ENCODE measurements around the gene PANK3. TPM values are rescaled to one million over a fixed set of nuclear protein-coding genes. Genes with fewer than 3 reads are reported as not detected.

The PANK3 gene
- total and polyA plus RNA-seq, 2 donors from 2014 or later: 7.7 to 36.9 TPM

DNA sequence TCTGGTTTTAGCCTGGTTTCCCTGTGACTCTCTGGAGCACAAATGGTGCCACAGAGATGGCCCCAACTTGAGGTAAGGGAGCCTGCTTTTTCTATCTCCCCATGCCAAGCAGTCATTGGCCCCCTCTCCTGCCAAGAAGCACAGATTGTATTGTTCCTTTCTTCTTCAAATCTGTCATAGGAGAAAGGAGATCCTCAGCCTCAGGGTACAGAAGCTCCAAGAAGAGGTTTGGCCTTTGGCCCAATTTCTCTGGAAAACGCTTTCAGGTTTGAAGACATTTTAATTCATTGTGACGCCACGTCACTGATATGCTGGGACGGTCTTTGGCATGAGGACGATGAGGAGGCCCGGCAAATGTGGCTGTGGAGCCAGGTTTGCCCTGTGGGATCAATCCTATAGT is 29.2 kb upstream of the PANK3 start:
- TF ChIP-seq, protein P1, sequence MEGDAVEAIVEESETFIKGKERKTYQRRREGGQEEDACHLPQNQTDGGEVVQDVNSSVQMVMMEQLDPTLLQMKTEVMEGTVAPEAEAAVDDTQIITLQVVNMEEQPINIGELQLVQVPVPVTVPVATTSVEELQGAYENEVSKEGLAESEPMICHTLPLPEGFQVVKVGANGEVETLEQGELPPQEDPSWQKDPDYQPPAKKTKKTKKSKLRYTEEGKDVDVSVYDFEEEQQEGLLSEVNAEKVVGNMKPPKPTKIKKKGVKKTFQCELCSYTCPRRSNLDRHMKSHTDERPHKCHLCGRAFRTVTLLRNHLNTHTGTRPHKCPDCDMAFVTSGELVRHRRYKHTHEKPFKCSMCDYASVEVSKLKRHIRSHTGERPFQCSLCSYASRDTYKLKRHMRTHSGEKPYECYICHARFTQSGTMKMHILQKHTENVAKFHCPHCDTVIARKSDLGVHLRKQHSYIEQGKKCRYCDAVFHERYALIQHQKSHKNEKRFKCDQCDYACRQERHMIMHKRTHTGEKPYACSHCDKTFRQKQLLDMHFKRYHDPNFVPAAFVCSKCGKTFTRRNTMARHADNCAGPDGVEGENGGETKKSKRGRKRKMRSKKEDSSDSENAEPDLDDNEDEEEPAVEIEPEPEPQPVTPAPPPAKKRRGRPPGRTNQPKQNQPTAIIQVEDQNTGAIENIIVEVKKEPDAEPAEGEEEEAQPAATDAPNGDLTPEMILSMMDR (IDR thresholded peaks at IDR 0.05; ENCODE audit: borderline replicate concordance, extremely low read depth, insufficient read depth): no peak
- H3K4me1 ChIP-seq (ENCODE audit: control insufficient read depth in 2 of 3, insufficient read depth in 2 of 3, low read depth in 1 of 3, low read length in 3 of 3): no peaks in the 10 kb centered on the region
- no peaks in the 10 kb centered on the region for H3K9me3 ChIP-seq (ENCODE audit: control insufficient read depth in 2 of 3, insufficient read depth in 1 of 3, low read length in 3 of 3)
- DNase-seq: no peak
- intact Hi-C loops (cut with DNase I): no loop called here
- no peak for FAIRE-seq
- H3K27ac ChIP-seq (ENCODE audit: low read depth in 2 of 2, low read length in 2 of 2): no peak overlapping the region
- no peak overlapping the region for H3K4me3 ChIP-seq (ENCODE audit: low read length in 3 of 3)
- H3K9ac ChIP-seq (ENCODE audit: low read length in 3 of 3): no peak overlapping the region
- no peaks in the 10 kb centered on the region for H3K36me3 ChIP-seq (ENCODE audit: control insufficient read depth in 2 of 3, insufficient read depth in 3 of 3, low read length in 3 of 3)
- H3K27me3 ChIP-seq (ENCODE audit: control insufficient read depth, insufficient read depth, low read length): no peaks in the 10 kb centered on the region

DNA sequence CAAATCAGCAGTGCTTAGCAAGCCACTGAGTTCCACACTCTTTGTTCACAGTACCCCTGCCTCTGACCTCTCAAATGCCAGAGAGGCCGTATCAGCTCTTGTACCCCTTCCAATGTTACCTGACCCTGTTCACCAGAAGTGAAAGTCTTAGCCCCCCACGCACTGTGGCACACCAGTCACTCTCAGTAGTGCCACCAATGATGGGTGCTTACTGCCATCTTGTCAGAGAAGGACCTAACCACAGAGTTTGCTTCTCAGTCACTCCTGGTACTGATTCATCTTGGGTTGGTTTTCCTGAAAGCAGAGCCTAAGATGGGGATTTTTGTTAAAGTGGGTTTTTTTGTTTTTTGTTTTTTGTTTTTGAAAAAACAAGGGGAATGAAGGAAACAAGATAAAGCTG is 28.8 kb upstream of the PANK3 start:
- no peak overlapping the region for H3K4me3 ChIP-seq (ENCODE audit: low read length in 3 of 3)
- H3K9me3 ChIP-seq (ENCODE audit: control insufficient read depth in 2 of 3, insufficient read depth in 1 of 3, low read length in 3 of 3): no peaks in the 10 kb centered on the region
- FAIRE-seq (no peak), DNase-seq (no peak)
- no peaks in the 10 kb centered on the region for H3K36me3 ChIP-seq (ENCODE audit: control insufficient read depth in 2 of 3, insufficient read depth in 3 of 3, low read length in 3 of 3)
- H3K27me3 ChIP-seq (ENCODE audit: control insufficient read depth, insufficient read depth, low read length): no peaks in the 10 kb centered on the region
- no peak overlapping the region for H3K27ac ChIP-seq (ENCODE audit: low read depth in 2 of 2, low read length in 2 of 2)
- H3K4me1 ChIP-seq (ENCODE audit: control insufficient read depth in 2 of 3, insufficient read depth in 2 of 3, low read depth in 1 of 3, low read length in 3 of 3): no peaks in the 10 kb centered on the region
- intact Hi-C loops (cut with DNase I): no loop called here
- TF ChIP-seq, protein P1 (IDR thresholded peaks at IDR 0.05; ENCODE audit: borderline replicate concordance, extremely low read depth, insufficient read depth): no peak
- no peak overlapping the region for H3K9ac ChIP-seq (ENCODE audit: low read length in 3 of 3)

DNA sequence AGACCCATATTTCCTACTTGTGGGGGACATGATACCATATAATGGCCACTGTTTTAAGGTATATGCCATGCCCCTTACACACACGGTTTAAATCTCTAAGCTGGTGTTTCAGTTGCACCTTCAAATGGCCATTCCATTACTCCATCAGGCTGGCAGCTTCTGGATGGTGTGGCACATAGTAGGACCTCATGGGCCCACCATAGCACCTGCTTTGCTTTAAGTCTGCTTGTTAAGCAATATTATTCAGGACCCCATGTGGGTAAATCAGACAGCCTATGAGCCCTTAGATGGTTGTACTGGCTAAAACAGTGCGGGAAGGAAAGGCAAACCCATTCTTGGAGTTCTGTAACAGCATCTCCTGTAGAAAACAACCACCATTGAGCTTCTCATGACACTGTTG is 27.4 kb upstream of the PANK3 start:
- TF ChIP-seq, protein P1 (IDR thresholded peaks at IDR 0.05; ENCODE audit: borderline replicate concordance, extremely low read depth, insufficient read depth): no peak
- Histone ChIP-seq H3K9me3 (ENCODE audit: control insufficient read depth in 2 of 3, insufficient read depth in 1 of 3, low read length in 3 of 3) (no peaks in the 10 kb centered on the region), H3K4me1 (ENCODE audit: control insufficient read depth in 2 of 3, insufficient read depth in 2 of 3, low read depth in 1 of 3, low read length in 3 of 3) (no peaks in the 10 kb centered on the region), H3K9ac (ENCODE audit: low read length in 3 of 3) (no peak overlapping the region), H3K27me3 (ENCODE audit: control insufficient read depth, insufficient read depth, low read length) (no peaks in the 10 kb centered on the region), H3K4me3 (ENCODE audit: low read length in 3 of 3) (no peak overlapping the region), H3K36me3 (ENCODE audit: control insufficient read depth in 2 of 3, insufficient read depth in 3 of 3, low read length in 3 of 3) (no peaks in the 10 kb centered on the region), H3K27ac (ENCODE audit: low read depth in 2 of 2, low read length in 2 of 2) (no peak overlapping the region)
- no peak for DNase-seq
- FAIRE-seq: no peak
- intact Hi-C loops (cut with DNase I): no loop called here

DNA sequence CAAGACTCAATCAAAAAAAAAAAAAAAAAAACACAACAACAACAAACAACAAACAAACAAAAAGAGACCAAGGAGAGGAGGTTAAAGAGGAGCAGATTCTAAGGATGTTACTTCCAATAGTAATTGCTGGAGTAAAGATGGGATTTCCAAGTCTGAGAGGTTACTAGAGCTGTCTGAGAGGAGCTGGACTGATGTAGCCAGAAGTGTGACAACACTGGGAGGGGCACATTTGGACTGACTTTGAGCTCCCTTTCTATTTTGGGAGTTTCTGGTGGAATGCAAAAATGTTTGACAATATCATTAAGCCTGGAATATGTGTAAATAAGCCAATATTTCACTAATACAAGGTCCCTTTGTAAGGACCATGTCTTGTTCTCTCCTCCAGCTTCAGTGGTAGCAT is 25.3 kb upstream of the PANK3 start:
- H3K9me3 ChIP-seq (ENCODE audit: control insufficient read depth in 2 of 3, insufficient read depth in 1 of 3, low read length in 3 of 3): no peaks in the 10 kb centered on the region
- no peak for DNase-seq
- H3K27me3 ChIP-seq (ENCODE audit: control insufficient read depth, insufficient read depth, low read length): no peaks in the 10 kb centered on the region
- H3K4me3 ChIP-seq (ENCODE audit: low read length in 3 of 3): no peak overlapping the region
- no peak overlapping the region for H3K9ac ChIP-seq (ENCODE audit: low read length in 3 of 3)
- FAIRE-seq: no peak
- no peak overlapping the region for H3K27ac ChIP-seq (ENCODE audit: low read depth in 2 of 2, low read length in 2 of 2)
- no peaks in the 10 kb centered on the region for H3K36me3 ChIP-seq (ENCODE audit: control insufficient read depth in 2 of 3, insufficient read depth in 3 of 3, low read length in 3 of 3)
- TF ChIP-seq, protein P1 (IDR thresholded peaks at IDR 0.05; ENCODE audit: borderline replicate concordance, extremely low read depth, insufficient read depth): no peak
- intact Hi-C loops (cut with DNase I): no loop called here
- H3K4me1 ChIP-seq (ENCODE audit: control insufficient read depth in 2 of 3, insufficient read depth in 2 of 3, low read depth in 1 of 3, low read length in 3 of 3): no peaks in the 10 kb centered on the region
